ENCODE measurements around the gene FNTB.

FNTB gene

GRCh38 chr14:64983439-64984310 lies 3.0 kb upstream of the FNTB start:
- no peak for DNase-seq

- no peak for DNase-seq
These were observed 708 bp downstream of the FNTB start for GRCh38 chr14:64987438-64987767.

- no peak for DNase-seq
These were observed 3.6 kb downstream of the FNTB start for GRCh38 chr14:64990296-64990695.

- DNase-seq, result no peak
These were observed 4.2 kb downstream of the FNTB start for GRCh38 chr14:64990939-64991338.

- no peak for DNase-seq
These were observed 5.7 kb downstream of the FNTB start for GRCh38 chr14:64992328-64992885.

- no peak for DNase-seq
These were observed 6.7 kb downstream of the FNTB start for GRCh38 chr14:64993266-64993930.

- no peak for DNase-seq
These were observed 7.8 kb downstream of the FNTB start for GRCh38 chr14:64994540-64994939.

GRCh38 chr14:64995291-64995690 lies 8.6 kb downstream of the FNTB start:
- no peak for DNase-seq

- DNase-seq, result no peak
These were observed 10.6 kb downstream of the FNTB start for GRCh38 chr14:64997108-64997794.

GRCh38 chr14:64998455-64998931 lies 11.8 kb downstream of the FNTB start:
- no peak for DNase-seq

- DNase-seq, result no peak
These were observed 14.3 kb downstream of the FNTB start for GRCh38 chr14:65000898-65001591.

- no peak for DNase-seq
These were observed 15.0 kb downstream of the FNTB start for GRCh38 chr14:65001723-65002122.

GRCh38 chr14:65002586-65003210 lies 16.0 kb downstream of the FNTB start:
- DNase-seq, result no peak

- DNase-seq, result no peak
These were observed 16.7 kb downstream of the FNTB start for GRCh38 chr14:65003394-65003793.

GRCh38 chr14:65006261-65006721 lies 19.6 kb downstream of the FNTB start:
- no peak for DNase-seq

GRCh38 chr14:65007202-65007601 lies 20.5 kb downstream of the FNTB start:
- DNase-seq, result no peak

- no peak for DNase-seq
These were observed 23.7 kb downstream of the FNTB start for GRCh38 chr14:65010211-65010931.

- DNase-seq, result no peak
These were observed 24.8 kb downstream of the FNTB start for GRCh38 chr14:65011538-65011937.

- DNase-seq, result no peak
These were observed 25.7 kb downstream of the FNTB start for GRCh38 chr14:65012353-65012752.

- no peak for DNase-seq
These were observed 28.7 kb downstream of the FNTB start for GRCh38 chr14:65015391-65015790.

GRCh38 chr14:65016471-65016870 lies 29.8 kb downstream of the FNTB start:
- no peak for DNase-seq
